Lower lobe of right lung (tissue), 2 donors: ENCODE measurements around the gene FHIT. TPM values are rescaled to one million over a fixed set of nuclear protein-coding genes. Genes with fewer than 3 reads are reported as not detected.

Source experiments
- ATAC-seq, 2 donors: fragments of 200-7000 bp; cut with Tn5 transposase; one replicate each; pipeline ENCODE4 v1.9.1; 2020 to 2022; ENCODE audit warnings: mild to moderate bottlenecking in 2 of 2, moderate library complexity in 2 of 2
- DNase-seq: peaks from one replicate; pipeline ENCODE4 v3.0.0-alpha.2; 2020
- H3K27ac ChIP-seq: fragments of 200-600 bp; one replicate; pipeline ENCODE4 v1.8.0; 2022
- H3K27me3 ChIP-seq: fragments of 200-600 bp; one replicate; pipeline ENCODE4 v1.8.0; 2022; ENCODE audit warnings: low read depth
- H3K36me3 ChIP-seq: fragments of 200-600 bp; one replicate; pipeline ENCODE4 v1.8.0; 2022; ENCODE audit warnings: mild to moderate bottlenecking
- H3K4me1 ChIP-seq: fragments of 200-600 bp; one replicate; pipeline ENCODE4 v1.8.0; 2022
- H3K4me3 ChIP-seq: fragments of 200-600 bp; one replicate; pipeline ENCODE4 v1.8.0; 2022; ENCODE audit warnings: mild to moderate bottlenecking
- H3K9me3 ChIP-seq: fragments of 200-600 bp; one replicate; pipeline ENCODE4 v1.8.0; 2022
- CTCF ChIP-seq: fragments of 200-600 bp; IDR thresholded peaks from one replicate; pipeline ENCODE4 v1.8.0; 2022; ENCODE audit warnings: antibody characterized with exemption, mild to moderate bottlenecking
- intact Hi-C: fragments of 100-400 bp; cut with DNase I; formaldehyde crosslinking; loops from one replicate; pipeline ENCODE4 v1.11.0; 2022
- total RNA-seq: library from RNA; stranded (reverse); fragmentation: NEBNext Ultra II Directional; extraction: Animal tissue kit (Norgen Biotek cat#: 25700); gene quantifications from one replicate; pipeline ENCODE4 v1.2.1, GENCODE V29; 2021
- donor health status: DM: no; HTN: yes; CAD: no; lungs with severe emphysema.

The FHIT gene
- total RNA-seq, 1 donor from 2014 or later = 10.3 TPM

DNA sequence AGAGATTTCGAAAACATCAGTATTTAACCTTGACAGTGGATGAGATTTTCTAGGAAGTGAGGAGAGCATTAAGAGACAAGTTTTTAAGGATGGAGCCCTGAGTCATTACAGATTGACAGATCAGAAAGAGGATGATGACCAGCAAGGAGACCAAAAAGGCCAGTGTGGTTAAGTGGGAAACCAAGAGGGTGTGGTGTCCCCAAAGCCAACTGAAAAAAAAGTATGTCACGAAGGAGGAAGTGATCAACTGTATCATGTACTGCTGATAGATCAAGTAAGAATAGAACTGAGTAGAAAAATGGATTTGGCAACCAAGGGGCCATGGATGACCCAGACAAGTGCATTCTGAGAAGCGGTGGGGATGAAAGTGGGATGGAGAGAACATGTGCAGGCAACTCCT is 491.8 kb downstream of the FHIT start:
- intact Hi-C loops = no loop called here
- no peak for ATAC-seq

DNA sequence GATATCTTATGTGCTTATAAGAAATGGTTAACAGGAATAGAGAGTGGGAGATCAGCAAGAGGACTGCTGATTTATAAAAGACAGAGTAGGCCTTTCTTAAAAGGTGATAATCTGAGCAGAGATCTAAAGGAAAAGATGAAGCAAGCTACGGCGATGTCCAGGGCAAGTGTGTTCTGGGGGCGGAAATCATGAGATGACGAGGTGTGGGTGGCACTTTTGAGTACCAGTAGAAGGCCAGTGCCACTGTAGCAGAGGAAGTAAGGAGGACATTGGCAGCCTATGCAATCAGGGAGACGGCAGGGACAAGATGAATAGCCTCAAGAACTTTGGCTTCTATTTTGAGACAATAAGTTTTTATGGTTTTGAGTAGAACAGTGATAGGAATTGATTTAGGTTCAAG is 492.4 kb downstream of the FHIT start:
- DNase-seq = no peak
- Histone ChIP-seq H3K36me3 (no peaks in the 10 kb centered on the region), H3K27ac (no peak overlapping the region), H3K27me3 (no peaks in the 10 kb centered on the region), H3K4me3 (no peak overlapping the region), H3K9me3 (no peaks in the 10 kb centered on the region), H3K4me1 (no peaks in the 10 kb centered on the region)
- ATAC-seq = no peak
- TF ChIP-seq CTCF = no peak
- intact Hi-C loops = no loop called here

More for the DNA sequence above, 491.8 kb downstream of the FHIT start:
- Histone ChIP-seq H3K36me3 (no peaks in the 10 kb centered on the region), H3K27me3 (no peaks in the 10 kb centered on the region), H3K4me1 (no peaks in the 10 kb centered on the region), H3K9me3 (no peaks in the 10 kb centered on the region), H3K4me3 (no peak overlapping the region), H3K27ac (no peak overlapping the region)
- no peak for TF ChIP-seq CTCF
- no peak for DNase-seq

- ATAC-seq = no peak
- DNase-seq = no peak
- intact Hi-C loops = no loop called here
- Histone ChIP-seq H3K27ac (no peak overlapping the region), H3K9me3 (no peaks in the 10 kb centered on the region), H3K36me3 (no peaks in the 10 kb centered on the region), H3K4me3 (no peak overlapping the region), H3K27me3 (no peaks in the 10 kb centered on the region), H3K4me1 (no peaks in the 10 kb centered on the region)
- no peak for TF ChIP-seq CTCF
Measured at GRCh38 chr3:60758171-60758570, 493.1 kb downstream of the FHIT start.

DNA sequence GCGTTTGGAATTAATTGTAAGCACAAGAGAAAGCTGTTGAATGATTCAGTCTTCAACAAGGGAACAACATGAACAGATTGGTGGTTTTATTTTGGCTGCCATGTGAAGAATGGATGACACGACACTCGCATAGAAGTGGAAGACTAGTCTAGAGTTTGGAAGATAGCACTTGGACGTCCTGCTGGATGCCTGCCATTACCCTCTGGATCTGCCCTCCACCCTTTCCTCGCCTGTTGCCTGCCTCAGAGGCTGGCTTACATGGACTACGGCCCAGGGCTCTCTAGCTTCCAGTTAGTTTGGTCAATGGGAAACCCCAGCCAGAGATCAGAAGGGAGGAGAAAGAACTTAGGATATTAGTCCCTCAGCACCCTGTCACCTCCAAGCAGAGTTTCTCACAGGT is 493.5 kb downstream of the FHIT start:
- intact Hi-C loops = no loop called here
- DNase-seq = no peak
- no peaks in the 10 kb centered on the region for H3K4me1 ChIP-seq
- H3K27ac ChIP-seq = no peak overlapping the region
- H3K9me3 ChIP-seq = no peaks in the 10 kb centered on the region
- no peak for ATAC-seq
- H3K27me3 ChIP-seq = no peaks in the 10 kb centered on the region
- TF ChIP-seq CTCF = no peak
- H3K4me3 ChIP-seq = no peak overlapping the region
- H3K36me3 ChIP-seq = no peaks in the 10 kb centered on the region

DNA sequence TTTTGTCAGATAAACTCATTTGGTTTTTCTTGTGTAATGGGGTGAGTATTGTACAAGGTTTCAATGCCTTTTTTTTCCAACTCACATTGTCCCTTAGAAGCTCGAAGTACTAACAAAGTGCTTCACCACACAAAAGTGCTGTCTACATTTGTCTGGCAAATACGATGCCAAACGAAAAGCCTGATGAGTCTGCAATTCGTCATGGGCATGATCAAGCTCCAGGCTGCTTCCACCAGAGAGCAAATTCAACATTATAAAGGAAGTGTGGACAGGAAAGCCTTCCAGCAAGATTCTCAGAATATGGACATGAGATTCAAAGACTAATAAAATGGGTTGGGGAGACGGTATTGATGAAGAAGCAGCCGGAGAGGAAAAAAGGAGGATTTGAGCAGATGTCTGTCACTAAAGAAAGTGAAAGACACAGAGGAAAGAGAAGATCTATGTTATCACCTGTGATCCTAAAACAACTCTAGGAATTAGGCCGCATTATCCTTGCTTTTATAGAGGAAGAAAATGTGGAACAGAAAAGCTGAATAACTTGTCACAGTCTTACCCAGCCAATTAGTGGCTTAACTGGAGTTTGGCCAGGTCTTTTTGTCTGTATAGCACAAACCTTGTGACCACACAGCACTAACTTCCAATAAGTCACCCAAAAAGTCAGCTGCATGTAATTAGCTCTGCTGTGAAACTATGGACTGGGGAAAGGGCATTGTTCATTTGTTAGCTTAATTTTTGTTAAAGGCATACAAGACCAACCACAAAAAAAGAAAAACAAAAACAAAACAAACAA is 494.8 kb downstream of the FHIT start:
- no peaks in the 10 kb centered on the region for H3K9me3 ChIP-seq
- TF ChIP-seq CTCF = no peak
- no peak overlapping the region for H3K4me3 ChIP-seq
- H3K36me3 ChIP-seq = no peaks in the 10 kb centered on the region
- intact Hi-C loops = no loop called here
- H3K4me1 ChIP-seq = no peaks in the 10 kb centered on the region
- no peak overlapping the region for H3K27ac ChIP-seq
- DNase-seq = no peak
- no peak for ATAC-seq
- no peaks in the 10 kb centered on the region for H3K27me3 ChIP-seq
